Loucy (cell line): ENCODE data around the gene LYPD5.

ENCODE experiments used
- CTCF ChIP-seq: fragments of 200-600 bp; sonication (generic); conservative IDR thresholded peaks from 2 replicates; pipeline ENCODE4 v1.5.1; 2014; ENCODE audit warnings: mild to moderate bottlenecking, antibody characterized with exemption, low read length
- EZH2phosphoT487 ChIP-seq: fragments of 200-600 bp; IDR thresholded peaks from 2 replicates; pipeline ENCODE4 v1.6.1; 2018; ENCODE audit warnings: antibody characterized with exemption, mild to moderate bottlenecking, moderate library complexity, borderline replicate concordance

- TF ChIP-seq EZH2phosphoT487 (no peak), CTCF (no peak)
Observed at GRCh38 chr19:43814663-43815352, 12.6 kb upstream of the LYPD5 start.
